Endothelial cell of umbilical vein (primary cell): ENCODE measurements around the gene INAVA. TPM values are rescaled to one million over a fixed set of nuclear protein-coding genes. Genes with fewer than 3 reads are reported as not detected.

Experiments used
- BruUV-seq: library from RNA; stranded (reverse); fragments of 400-500 nt; replicated peaks from 2 replicates; lab custom pipeline; 2021; lab: Mats Ljungman, UMichigan
- CTCF ChIA-PET: fragments of 300-600, 350-600 bp; sonication (Branson Sonifier 250); formaldehyde crosslinking; loops from one replicate; lab custom pipeline; 2021; ENCODE audit warnings: antibody characterized with exemption, inconsistent platforms; lab: Charles Lee
- POLR2A ChIA-PET: fragments of 300-600, 350-600 bp; sonication (Branson Sonifier 250); formaldehyde crosslinking; loops from one replicate; lab custom pipeline; 2021; ENCODE audit warnings: antibody characterized with exemption, inconsistent platforms; lab: Charles Lee
- DNase-seq: peaks from one replicate; pipeline ENCODE4 v3.0.0-alpha.2; 2011; ENCODE audit warnings: low read depth, low spot score
- FAIRE-seq: peaks from 2 replicates; lab custom pipeline; 2011; peaks lifted over from hg19 to GRCh38; lab: Jason Lieb, UNC
- H2AFZ ChIP-seq: 2 replicates; pipeline ENCODE4 v1.6.0; 2012; ENCODE audit warnings: low read depth, low read length, control low read depth, inconsistent platforms
- H3K27ac ChIP-seq: 2 replicates; pipeline ENCODE4 v1.5.1; 2011; ENCODE audit warnings: low read depth, mild to moderate bottlenecking, control low read depth, low read length, moderate library complexity; ENCODE audit not compliant: insufficient read depth
- H3K27me3 ChIP-seq, 2 experiments: 2 replicates each; pipeline versions ENCODE4 v1.6.0 to v1.6.1; 2011; ENCODE audit warnings: low read length in 2 of 2, mixed read lengths in 1 of 2; ENCODE audit not compliant: control insufficient read depth in 2 of 2, insufficient read depth in 2 of 2
- H3K36me3 ChIP-seq, 2 experiments: 2 replicates in 1 of 2; 3 replicates in 1 of 2; pipeline ENCODE4 v1.5.1; 2011; ENCODE audit warnings: low read length in 2 of 2, mild to moderate bottlenecking in 1 of 2, moderate library complexity in 1 of 2; ENCODE audit not compliant: control insufficient read depth in 2 of 2, insufficient read depth in 2 of 2; ENCODE audit errors: extremely low read depth in 1 of 2
- H3K4me1 ChIP-seq: 3 replicates; pipeline ENCODE4 v1.5.1; 2011; ENCODE audit warnings: mild to moderate bottlenecking, low read length; ENCODE audit not compliant: control insufficient read depth, insufficient read depth; ENCODE audit errors: extremely low read depth
- H3K4me2 ChIP-seq: 2 replicates; pipeline ENCODE4 v1.6.1; 2011; ENCODE audit warnings: low read length, control low read depth, mixed read lengths; ENCODE audit not compliant: insufficient read depth
- H3K4me3 ChIP-seq, 3 experiments: fragments of 200-600 bp in 1 of 3; sonication (generic), shearing (Covaris generic) in 1 of 3; replicated peaks in 1 of 3; 2 replicates each; pipeline ENCODE4 v1.5.1; 2011 to 2016; ENCODE audit warnings: control low read depth in 3 of 3, low read length in 3 of 3, mild to moderate bottlenecking in 2 of 3, inconsistent platforms in 1 of 3, low read depth in 1 of 3, moderate library complexity in 1 of 3; ENCODE audit not compliant: insufficient read depth in 1 of 3
- H3K79me2 ChIP-seq: 2 replicates; pipeline ENCODE4 v1.6.0; 2012; ENCODE audit warnings: low read length, inconsistent platforms; ENCODE audit not compliant: control insufficient read depth, insufficient read depth
- H3K9ac ChIP-seq: replicated peaks from 2 replicates; pipeline ENCODE3; 2011; ENCODE audit warnings: low read length, control low read depth; ENCODE audit not compliant: insufficient read depth; ENCODE audit errors: extremely low read depth
- H3K9me1 ChIP-seq: replicated peaks from 3 replicates; pipeline ENCODE4 v1.6.0; 2011; ENCODE audit warnings: mild to moderate bottlenecking, low read length; ENCODE audit not compliant: control insufficient read depth, insufficient read depth; ENCODE audit errors: extremely low read depth
- H3K9me3 ChIP-seq: replicated peaks from 2 replicates; pipeline ENCODE4 v1.5.1; 2012; ENCODE audit warnings: low read length, inconsistent platforms; ENCODE audit not compliant: control insufficient read depth, insufficient read depth
- H4K20me1 ChIP-seq: replicated peaks from 2 replicates; pipeline ENCODE3; 2011; ENCODE audit warnings: mild to moderate bottlenecking, low read length; ENCODE audit not compliant: control insufficient read depth, insufficient read depth; ENCODE audit errors: extremely low read depth
- EZH2 ChIP-seq: IDR thresholded peaks from 2 replicates; pipeline ENCODE4 v1.6.1; 2012; ENCODE audit warnings: borderline replicate concordance, low read depth, mild to moderate bottlenecking, moderate library complexity, low read length, inconsistent platforms; ENCODE audit not compliant: severe bottlenecking
- FOS ChIP-seq: IDR thresholded peaks from 2 replicates; pipeline ENCODE4 v1.6.1; 2011; ENCODE audit warnings: mild to moderate bottlenecking, low read length, moderate library complexity, borderline replicate concordance; ENCODE audit not compliant: insufficient read depth
- GATA2 ChIP-seq: IDR thresholded peaks from 2 replicates; pipeline ENCODE4 v1.7.0; 2011; ENCODE audit warnings: low read depth, mild to moderate bottlenecking, moderate library complexity, mixed read lengths, low read length; ENCODE audit not compliant: insufficient read length, insufficient read depth
- JUN ChIP-seq: IDR thresholded peaks from 2 replicates; pipeline ENCODE4 v1.6.1; 2011; ENCODE audit warnings: borderline replicate concordance, low read depth; ENCODE audit not compliant: insufficient read length, insufficient read depth
- MYC ChIP-seq: IDR thresholded peaks from one replicate; pipeline ENCODE4 v1.6.1; 2011; ENCODE audit warnings: mild to moderate bottlenecking, low read depth, low read length
- POLR2A ChIP-seq: IDR thresholded peaks from 2 replicates; pipeline ENCODE4 v1.6.1; 2012; ENCODE audit warnings: low read depth, mild to moderate bottlenecking, control low read depth, low read length
- POLR2AphosphoS5 ChIP-seq: IDR thresholded peaks from 2 replicates; pipeline ENCODE4 v1.6.1; 2012; ENCODE audit warnings: low read depth, mild to moderate bottlenecking, control low read depth, low read length, moderate library complexity; ENCODE audit not compliant: insufficient read depth
- dilution Hi-C: fragments of 300-500 bp; cut with MboI; formaldehyde crosslinking; loops from one replicate; pipeline ENCODE4 v1.15.0; 2019; ENCODE audit warnings: low sequenced_read_pairs; ENCODE audit not compliant: extremely low pct_ligation_motif_present
- intact Hi-C: fragments of 100-400 bp; cut with micrococcal nuclease; formaldehyde crosslinking; loops from one replicate; pipeline ENCODE4 v1.10.0; 2022
- polyA plus RNA-seq, 4 experiments: library from polyadenylated mRNA; depleted of rRNA in 3 of 4; stranded (reverse) in 3 of 4; unstranded in 1 of 4; fragments of >200 nt; gene quantifications; 2 replicates each; pipeline versions ENCODE4 v1.2.1 to v1.2.3, GENCODE V29; 2011 to 2012; ENCODE audit warnings: missing spikeins in 1 of 4
- total RNA-seq: library from RNA; stranded (reverse); gene quantifications from 2 replicates; pipeline ENCODE4 v1.2.3, GENCODE V29; 2021
- TF ChIP-seq, protein P1 (sequence below), 2 donors: IDR thresholded peaks; 1 replicate in 1 of 2; 2 replicates in 1 of 2; pipeline ENCODE4 v1.5.1; 2011; ENCODE audit warnings: low read length in 2 of 2, mild to moderate bottlenecking in 2 of 2, moderate library complexity in 2 of 2, control low read depth in 1 of 2, inconsistent platforms in 1 of 2, low read depth in 1 of 2; ENCODE audit not compliant: insufficient read depth in 1 of 2; ENCODE audit errors: extremely low read depth in 1 of 2
- TF ChIP-seq, protein P2 (sequence below): IDR thresholded peaks from 2 replicates; pipeline ENCODE4 v1.6.1; 2011; ENCODE audit not compliant: insufficient read depth, insufficient read length

The INAVA gene
- total and polyA plus RNA-seq, 2 donors (not counting 3 experiments of a cell fraction or from before 2014, with no cell fraction given) = 0.42 TPM; not detected in 1

DNA sequence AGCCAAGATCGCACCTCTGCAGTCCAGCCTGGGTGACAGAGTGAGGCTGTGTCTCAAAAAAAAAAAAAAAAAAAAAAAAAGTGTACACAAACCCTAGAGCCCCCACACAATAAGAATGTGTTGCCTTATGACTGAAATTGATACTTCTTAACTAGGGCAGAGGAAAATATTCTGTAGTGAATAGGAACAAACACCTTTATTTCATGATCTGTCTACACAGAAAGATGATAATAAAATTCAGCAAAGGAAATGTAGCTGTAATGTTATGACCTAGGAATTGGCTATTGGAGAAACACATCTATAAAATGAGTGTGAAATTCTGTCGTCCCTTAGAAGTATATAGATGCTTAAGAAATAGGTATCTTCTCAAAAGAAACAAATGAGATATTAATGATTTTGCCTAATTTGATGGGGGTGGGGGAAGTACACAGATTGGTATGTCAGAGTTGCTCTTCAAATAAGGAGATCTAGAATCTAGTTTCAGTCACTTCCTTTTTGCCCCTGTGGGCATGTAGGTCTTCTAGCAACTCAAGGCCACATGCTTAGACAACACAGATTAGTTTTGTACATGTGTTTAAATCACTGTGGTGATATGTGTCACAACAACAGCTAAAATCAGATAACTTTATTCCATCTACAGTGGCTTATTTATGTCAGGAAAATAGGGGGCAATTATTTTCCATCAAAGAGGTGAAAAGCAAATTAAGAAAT lies 32.6 kb upstream of the INAVA start:
- no TSS peak for BruUV-seq
- Histone ChIP-seq H3K27ac (no peak overlapping the region), H3K79me2 (no peaks in the 10 kb centered on the region), H3K9me3 (no peaks in the 10 kb centered on the region), H3K9ac (no peak overlapping the region), H2AFZ (no peak overlapping the region), H3K27me3 (no peaks in the 10 kb centered on the region), H3K4me1 (no peaks in the 10 kb centered on the region), H3K4me3 (no peak overlapping the region), H3K4me2 (no peak overlapping the region), H3K36me3 (peaks cover 6 to 9% of the 10 kb centered on the region in 2 experiments), H3K9me1 (no peaks in the 10 kb centered on the region), H4K20me1 (no peaks in the 10 kb centered on the region)
- no peak for FAIRE-seq
- no peak for DNase-seq
- dilution Hi-C loops (no loop called here), intact Hi-C loops (no loop called here)
- POLR2A ChIA-PET = no interaction called here
- TF ChIP-seq MYC (no peak), EZH2 (no peak), FOS (no peak), POLR2A (no peak), GATA2 (no peak), POLR2AphosphoS5 (no peak), JUN (no peak)
- TF ChIP-seq, protein P1, sequence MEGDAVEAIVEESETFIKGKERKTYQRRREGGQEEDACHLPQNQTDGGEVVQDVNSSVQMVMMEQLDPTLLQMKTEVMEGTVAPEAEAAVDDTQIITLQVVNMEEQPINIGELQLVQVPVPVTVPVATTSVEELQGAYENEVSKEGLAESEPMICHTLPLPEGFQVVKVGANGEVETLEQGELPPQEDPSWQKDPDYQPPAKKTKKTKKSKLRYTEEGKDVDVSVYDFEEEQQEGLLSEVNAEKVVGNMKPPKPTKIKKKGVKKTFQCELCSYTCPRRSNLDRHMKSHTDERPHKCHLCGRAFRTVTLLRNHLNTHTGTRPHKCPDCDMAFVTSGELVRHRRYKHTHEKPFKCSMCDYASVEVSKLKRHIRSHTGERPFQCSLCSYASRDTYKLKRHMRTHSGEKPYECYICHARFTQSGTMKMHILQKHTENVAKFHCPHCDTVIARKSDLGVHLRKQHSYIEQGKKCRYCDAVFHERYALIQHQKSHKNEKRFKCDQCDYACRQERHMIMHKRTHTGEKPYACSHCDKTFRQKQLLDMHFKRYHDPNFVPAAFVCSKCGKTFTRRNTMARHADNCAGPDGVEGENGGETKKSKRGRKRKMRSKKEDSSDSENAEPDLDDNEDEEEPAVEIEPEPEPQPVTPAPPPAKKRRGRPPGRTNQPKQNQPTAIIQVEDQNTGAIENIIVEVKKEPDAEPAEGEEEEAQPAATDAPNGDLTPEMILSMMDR (IDR thresholded peaks at IDR 0.05; ENCODE audit: extremely low read depth in 1 of 2, insufficient read depth in 1 of 2, low read depth in 1 of 2, low read length in 2 of 2) = no peak
- TF ChIP-seq, protein P2, sequence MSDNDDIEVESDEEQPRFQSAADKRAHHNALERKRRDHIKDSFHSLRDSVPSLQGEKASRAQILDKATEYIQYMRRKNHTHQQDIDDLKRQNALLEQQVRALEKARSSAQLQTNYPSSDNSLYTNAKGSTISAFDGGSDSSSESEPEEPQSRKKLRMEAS = no peak
- CTCF ChIA-PET = interaction anchor here (1.5 kb wide), 1 partner anchor 11 kb away, joined by 3 read pairs; no protein-coding TSS in a partner anchor
